ENCODE results near the gene PDCD7. TPM values are rescaled to one million over a fixed set of nuclear protein-coding genes. Genes with fewer than 3 reads are reported as not detected.

The PDCD7 gene
- total and polyA plus RNA-seq, 2 of the 13 experiments (the other 11 are each of a cell fraction or from before 2014, with no cell fraction given), result 10.1 to 14.7 TPM

- TF ChIP-seq FOXP4 (CRISPR knock-in tag; IDR thresholded peaks at IDR 0.05), result peak; percentile 97
- TF ChIP-seq ZBTB39 (CRISPR knock-in tag; IDR thresholded peaks at IDR 0.05), result no peak
- TF ChIP-seq FOXA1 (IDR thresholded peaks at IDR 0.05), result peak; percentile 85
- TF ChIP-seq FOXA1 (CRISPR knock-in tag; IDR thresholded peaks at IDR 0.05), result peak; percentile 81
- TF ChIP-seq ZNF513 (CRISPR knock-in tag; conservative IDR thresholded peaks at IDR 0.05), result no peak
- no peak for TF ChIP-seq ZNF160 (CRISPR knock-in tag; IDR thresholded peaks at IDR 0.05)
- TF ChIP-seq ZBTB21 (CRISPR knock-in tag; IDR thresholded peaks at IDR 0.05), result no peak
- no peak for TF ChIP-seq TRIM24 (CRISPR knock-in tag; IDR thresholded peaks at IDR 0.05)
- no peak for TF ChIP-seq KAT2B (IDR thresholded peaks at IDR 0.05; ENCODE audit: borderline replicate concordance, low read depth, low read length)
- TF ChIP-seq JARID2 (CRISPR knock-in tag; IDR thresholded peaks at IDR 0.05; ENCODE audit: insufficient replicate concordance), result no peak
- TF ChIP-seq ZNF768 (CRISPR knock-in tag; IDR thresholded peaks at IDR 0.05), result no peak
- TF ChIP-seq PBX2 (CRISPR knock-in tag; IDR thresholded peaks at IDR 0.05), result no peak
- no peak for TF ChIP-seq ZBTB37 (CRISPR knock-in tag; IDR thresholded peaks at IDR 0.05)
- TF ChIP-seq ZNF3 (CRISPR knock-in tag; IDR thresholded peaks at IDR 0.05), result no peak
- no peak; the same call in 1 of the 2 replicates for TF ChIP-seq NR2F6 (IDR thresholded peaks at IDR 0.05)
- TF ChIP-seq NR2F6 (CRISPR knock-in tag; IDR thresholded peaks at IDR 0.05), result peak; percentile 69; the same call in 1 of the 2 replicates
- TF ChIP-seq ZNF788 (CRISPR knock-in tag; IDR thresholded peaks at IDR 0.05; ENCODE audit: borderline replicate concordance), result no peak
- TF ChIP-seq ZNF44 (CRISPR knock-in tag; IDR thresholded peaks at IDR 0.05), result no peak
- TF ChIP-seq DRAP1 (CRISPR knock-in tag; IDR thresholded peaks at IDR 0.05), result peak; percentile 29; the same call in 1 of the 2 replicates
- no peak for TF ChIP-seq ZMAT5 (CRISPR knock-in tag; IDR thresholded peaks at IDR 0.05; ENCODE audit: borderline replicate concordance, low read depth)
- TF ChIP-seq KDM6A (CRISPR knock-in tag; IDR thresholded peaks at IDR 0.05; ENCODE audit: low read depth), result peak; percentile 56; the same call in 1 of the 2 replicates
- no peak for TF ChIP-seq BCL3 (CRISPR knock-in tag; IDR thresholded peaks at IDR 0.05)
Observed at GRCh38 chr15:65171428-65171827, 37.8 kb upstream of the PDCD7 start (continued).

Measured in HepG2 (cell line).